Stimulated activated CD4-positive, alpha-beta T cell treated with anti-CD3 and anti-CD28 coated beads, Interleukin-1b, Interleukin-23, amount 100 ng/mL, for 24 hours (primary cell): ENCODE measurements around the gene CDK11A.

Experiments
- DNase-seq, 4 experiments: peaks; one replicate each; pipeline ENCODE4 v3.0.0-alpha.2; 2020; ENCODE audit warnings: low read depth in 4 of 4, low spot score in 1 of 4

The CDK11A gene

DNA sequence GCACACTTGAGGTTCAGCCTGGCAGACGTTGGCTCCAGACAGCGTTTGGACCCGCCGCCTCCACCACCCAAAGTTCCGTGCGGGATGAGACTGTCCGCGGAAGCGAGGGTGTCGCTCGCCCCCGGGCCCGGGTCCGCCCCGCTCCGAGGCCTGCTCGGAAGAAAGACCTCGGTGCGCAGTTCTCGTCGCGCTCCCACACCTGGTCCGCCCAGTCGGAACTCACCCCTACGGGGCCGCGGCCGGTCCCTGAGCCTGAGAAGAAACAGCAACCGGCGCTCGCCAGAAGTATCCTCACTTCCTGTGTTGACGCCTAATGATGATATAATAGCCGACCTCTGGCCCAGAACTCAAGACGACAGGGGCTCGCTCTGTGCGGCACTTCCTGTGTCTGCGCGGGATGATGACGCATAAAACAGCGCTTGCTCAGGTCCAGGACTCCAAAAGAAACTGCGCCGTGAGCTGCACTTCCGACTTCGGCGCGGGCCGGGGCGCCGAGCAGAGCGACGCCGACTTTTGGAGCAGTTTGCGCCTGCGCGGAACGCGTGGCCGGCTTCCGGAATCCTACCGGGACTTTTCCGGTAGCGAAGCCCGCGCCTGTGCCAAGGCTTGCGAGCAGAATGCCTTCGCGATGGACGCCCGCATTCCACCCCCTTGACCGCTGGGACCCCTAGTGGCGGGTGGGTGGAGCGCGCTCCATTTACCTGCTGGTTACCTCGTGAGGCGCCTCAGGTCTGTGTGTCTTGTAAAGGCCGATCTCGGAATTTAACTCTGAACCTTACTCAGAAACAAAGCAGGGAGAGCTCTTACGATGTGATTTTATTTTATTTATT lies at the start of gene CDK11A:
Gene CDK11A (minus strand): TSS at position 323 of the 830 bp plus-strand sequence. CDS start 1,539 bp downstream, outside the sequence.
- DNase-seq, result peak; percentile 69 to 99 (median 96)

DNA sequence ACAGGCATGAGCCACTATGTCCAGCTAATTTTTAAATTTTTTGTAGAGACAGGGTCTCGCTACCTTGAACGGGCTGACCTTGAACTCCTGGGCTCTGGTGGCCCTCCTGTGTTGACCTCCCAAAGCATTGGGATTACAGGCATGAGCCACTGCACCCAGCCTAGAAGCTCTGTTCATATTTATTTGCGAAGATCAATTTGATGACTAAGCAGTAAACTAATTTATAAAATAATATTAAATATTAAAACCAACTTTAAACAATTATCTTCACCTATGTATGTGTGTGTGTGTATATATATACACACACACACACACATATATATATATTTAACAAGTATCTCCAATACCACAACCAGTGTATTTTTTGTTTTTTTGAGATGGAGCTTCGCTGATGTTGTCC lies 49.7 kb upstream of the CDK11A start:
- DNase-seq, result no peak

DNA sequence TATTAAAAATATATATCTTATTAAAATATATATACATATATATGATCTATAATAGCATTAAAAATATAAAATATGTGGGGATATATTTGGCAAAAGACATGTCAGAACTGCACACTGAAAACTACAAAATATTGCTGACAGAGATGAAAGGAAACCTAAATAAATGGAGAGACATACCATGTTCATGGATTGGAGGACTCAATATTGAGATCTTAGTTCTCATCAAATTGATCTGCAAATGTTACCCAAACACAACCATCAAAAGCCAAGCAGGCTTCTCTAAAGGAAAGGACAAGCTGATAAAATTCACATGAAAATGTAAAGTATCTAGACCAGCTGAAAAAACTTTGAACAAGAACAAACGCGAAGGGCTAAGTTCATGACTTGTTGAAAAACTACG lies 46.9 kb upstream of the CDK11A start:
- DNase-seq, result no peak

DNA sequence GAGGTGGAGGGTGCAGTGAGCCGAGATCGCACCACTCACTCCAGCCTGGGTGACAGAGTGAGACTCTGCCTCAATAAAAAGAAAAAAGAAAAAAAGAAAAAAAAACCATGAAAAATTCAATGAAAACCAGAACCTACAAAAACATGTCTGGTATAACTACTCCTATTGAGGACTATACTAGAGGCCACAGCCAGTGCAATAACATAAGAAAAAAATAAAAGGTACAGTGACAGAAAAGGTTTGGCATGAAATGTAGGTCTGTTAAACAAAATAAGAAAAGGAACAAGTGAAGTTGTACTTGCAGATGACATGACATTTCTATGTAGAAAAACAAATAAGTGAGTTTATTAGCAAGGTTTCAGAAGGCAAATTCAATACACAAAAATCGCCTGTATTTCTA lies 45.9 kb upstream of the CDK11A start:
- no peak for DNase-seq

DNA sequence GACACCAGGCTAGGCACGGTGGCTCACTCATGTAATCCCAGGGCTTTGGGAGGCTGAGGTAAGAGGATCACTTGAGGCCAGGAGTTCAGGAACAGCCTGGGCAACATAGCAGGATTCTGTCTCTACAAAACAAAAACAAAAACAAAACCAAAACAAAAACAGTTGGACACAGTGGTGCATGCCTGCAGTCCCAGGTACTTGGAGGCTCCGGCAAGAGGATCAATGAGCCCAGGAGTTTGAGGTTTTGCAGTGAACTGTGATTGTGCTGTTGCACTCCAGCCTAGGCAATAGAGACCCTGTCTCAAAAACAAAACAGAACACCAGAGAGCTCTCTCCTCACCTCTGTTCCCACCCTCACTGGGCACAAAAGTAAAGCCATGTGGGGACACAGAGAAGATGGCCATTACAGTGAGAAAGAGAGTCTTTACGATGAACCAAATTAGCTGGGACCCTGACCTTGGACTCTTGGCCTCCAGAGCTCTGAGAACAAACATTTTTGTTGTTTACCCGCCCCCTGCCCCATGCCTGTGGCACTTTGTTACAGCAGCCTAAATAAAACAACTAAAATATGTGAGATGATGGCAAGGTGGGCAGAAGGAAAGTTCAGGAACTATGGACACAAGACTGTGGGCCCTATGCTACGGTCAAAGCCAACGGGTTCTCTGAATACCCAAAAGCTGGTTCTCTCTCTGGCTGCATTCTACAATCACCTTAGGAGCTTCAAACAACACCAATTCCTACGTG lies 44.3 kb upstream of the CDK11A start:
- DNase-seq, result no peak

DNA sequence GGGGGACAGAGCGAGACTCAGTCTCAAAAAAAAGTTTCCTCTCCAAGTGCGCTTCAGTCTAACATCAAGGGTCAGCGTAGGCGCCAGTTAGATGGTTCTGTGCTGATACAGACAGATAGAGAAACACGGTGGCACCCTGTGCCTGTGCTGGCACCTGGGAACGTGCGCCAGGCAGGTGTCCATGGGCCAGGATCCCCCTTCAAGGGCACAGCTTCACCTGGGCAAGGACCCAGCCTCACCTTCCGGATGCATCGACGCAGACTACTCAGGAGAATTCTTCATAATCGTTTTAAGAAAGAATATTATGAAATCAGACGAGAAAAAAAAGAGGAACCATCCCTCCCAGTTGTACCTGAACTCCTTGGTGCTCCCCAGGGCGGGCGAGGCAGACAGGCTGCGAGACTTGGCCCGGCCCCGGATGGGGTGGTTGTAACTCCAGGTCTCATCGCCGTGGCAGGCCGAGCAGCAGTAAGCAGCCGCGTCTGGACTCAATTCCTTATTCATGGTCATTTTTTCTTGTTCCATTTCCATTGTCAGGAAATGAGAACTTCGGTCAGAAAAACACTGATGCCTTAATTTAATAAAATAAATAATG lies 40.8 kb upstream of the CDK11A start:
- DNase-seq, result no peak

DNA sequence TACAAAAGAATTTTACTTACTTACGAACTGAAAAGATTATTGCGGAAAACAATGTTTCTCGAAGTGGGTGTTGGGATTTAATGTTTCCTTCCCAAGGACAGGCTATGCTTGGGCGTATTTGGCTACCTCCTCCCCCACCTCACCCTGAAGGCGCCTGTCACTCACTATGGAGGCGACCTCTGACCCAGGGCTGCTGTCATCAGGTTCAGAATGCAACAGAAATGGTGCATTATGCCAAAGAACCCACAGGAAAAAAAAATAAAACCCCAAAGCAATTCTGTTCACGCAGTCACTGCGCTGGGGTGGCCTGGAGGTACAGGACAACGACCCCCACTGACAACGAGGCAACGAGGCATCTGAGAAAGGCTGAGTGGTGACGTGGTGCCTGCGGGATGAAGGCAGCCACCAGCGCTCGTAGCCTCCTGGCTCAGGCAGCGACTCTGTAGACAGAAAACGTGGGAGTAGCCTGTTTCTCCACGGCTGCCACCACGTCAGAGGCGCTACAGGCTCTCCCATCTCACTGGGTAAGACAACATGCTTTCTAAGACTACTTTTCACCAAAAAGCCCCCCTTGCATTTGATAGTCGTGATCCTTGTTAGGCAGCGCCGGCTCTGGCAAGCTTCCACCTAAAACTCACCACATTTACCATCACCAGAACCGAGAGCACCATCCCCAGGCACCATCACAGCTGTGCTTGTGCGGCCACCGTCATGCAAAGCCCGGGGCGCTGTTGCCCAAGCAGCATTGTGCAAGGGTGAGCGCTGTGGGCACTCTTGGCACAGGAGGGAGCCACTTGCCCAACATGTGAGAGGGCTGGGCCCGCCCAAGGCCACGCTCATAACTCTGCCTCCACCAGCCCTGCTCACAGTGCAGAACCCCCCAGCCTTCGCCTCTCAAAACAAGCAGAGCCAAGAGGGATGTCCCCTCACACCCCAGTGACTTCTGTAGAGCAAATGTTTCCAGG lies 39.8 kb upstream of the CDK11A start:
- DNase-seq, result no peak

DNA sequence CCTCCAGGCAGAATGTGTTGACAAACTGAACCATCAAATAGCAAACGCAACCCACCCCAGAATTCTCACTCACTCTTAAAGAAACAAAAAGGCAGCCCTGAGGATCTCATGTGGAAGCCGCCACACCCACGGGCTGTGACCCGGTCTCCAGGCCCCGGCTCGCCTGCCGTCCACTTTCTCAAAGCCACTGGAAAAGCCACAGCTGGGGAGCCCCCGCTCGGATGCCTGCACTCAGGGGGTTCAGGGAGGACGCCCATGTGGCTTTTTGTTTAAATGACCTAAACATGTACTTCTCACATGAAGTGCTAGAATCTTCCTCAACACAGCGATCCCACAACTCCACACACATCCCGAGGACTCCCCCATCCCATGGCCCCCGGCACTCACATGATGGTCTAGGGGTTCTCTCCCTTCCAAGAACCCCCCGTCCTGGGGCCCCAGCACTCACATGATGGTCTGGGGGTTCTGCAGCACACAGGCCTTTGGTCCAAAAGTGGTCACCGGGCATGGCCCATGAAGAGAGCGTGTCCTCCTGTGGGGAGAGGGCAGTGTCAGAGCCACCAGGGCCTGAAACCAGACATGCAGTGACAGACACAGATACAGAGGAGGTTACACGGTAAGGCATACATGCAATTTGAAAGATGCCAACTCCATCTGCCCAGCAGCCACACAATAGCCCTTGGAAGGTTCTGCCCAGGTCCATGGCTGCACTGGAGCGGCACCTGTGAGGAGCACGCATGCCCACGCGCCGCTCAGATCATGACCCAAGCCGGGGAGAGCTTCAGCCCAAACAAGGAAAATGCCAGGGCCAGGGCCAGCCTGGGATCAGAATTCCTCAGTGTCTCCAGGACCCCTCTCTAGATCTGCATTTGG lies 37.6 kb upstream of the CDK11A start:
- DNase-seq, result no peak

DNA sequence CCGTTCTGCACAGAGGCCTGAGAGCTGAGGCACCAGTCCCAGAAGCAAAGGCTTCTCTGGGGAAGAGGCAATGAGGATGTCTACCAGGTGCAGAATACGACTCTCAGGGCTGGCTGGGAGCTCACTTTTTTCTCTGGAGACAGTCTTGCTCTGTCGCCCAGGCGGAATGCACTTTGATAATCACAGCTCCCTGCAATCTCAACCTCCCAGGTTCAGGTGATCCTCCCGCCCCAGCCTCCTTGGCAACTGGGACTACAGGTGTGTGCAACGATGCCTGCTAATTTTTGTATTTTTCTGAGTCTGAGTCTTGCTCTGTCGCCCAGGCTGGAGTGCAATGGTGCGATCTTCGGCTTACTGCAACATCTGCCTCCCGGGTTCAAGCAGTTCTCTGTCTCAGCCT lies 36.6 kb upstream of the CDK11A start:
- DNase-seq, result no peak

DNA sequence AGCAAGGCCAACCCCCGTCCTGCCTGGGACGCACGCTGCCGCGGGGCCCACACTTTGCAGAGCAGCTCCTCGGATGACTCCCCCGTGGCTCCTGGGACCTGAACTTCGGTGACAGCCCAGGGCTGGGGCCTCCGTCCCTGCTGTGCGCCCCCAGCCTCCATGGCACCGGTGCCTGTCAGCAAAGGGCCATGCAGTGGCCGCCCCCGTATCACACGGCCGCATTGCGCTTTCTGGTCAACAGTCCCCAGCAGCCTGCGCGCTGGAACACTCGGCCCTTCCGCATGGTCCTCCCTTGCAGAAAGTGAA lies 36.1 kb upstream of the CDK11A start:
- DNase-seq, result no peak

DNA sequence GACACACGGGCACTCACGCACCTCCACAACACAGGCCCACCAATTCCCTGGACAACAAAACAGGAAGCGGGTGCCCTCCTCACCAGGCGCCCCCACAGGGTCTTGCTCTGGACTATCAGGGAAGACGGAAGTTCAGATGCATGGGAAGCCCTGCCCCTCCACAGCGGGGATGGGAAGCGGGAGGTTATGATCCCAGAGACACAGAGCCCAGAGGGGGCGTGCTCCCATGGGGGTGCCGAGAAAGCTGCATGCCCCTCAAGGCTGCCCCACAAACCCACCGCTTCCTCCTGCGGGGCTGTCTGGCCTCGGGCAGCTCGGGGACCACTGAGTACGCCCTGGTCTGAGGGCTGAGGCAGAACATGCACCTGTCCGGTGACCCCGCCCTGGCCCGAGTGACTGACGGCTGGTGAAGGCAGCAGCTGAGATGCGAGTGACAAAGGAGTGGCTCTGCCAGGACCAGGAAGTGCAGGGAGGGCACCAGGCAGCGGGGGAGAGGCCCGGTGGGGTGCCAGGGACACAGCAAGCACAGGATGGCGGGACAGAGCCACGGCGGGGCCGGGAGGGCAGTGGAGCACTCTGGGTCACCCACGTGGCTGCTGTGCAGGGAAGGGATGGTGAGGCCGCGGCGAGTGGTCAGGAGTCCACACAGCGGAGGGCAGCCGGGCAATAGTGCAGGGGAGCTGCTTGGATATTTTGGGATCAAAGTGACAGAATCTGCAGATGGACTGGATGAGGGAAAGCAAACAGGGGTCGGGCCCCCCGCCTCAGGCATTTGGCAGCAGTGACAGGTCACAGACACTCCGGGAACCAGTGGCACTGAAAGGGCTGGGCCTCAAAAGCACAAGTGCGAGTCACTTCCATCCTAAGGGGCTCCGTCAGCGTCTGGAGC lies 35.5 kb upstream of the CDK11A start:
- DNase-seq, result no peak

DNA sequence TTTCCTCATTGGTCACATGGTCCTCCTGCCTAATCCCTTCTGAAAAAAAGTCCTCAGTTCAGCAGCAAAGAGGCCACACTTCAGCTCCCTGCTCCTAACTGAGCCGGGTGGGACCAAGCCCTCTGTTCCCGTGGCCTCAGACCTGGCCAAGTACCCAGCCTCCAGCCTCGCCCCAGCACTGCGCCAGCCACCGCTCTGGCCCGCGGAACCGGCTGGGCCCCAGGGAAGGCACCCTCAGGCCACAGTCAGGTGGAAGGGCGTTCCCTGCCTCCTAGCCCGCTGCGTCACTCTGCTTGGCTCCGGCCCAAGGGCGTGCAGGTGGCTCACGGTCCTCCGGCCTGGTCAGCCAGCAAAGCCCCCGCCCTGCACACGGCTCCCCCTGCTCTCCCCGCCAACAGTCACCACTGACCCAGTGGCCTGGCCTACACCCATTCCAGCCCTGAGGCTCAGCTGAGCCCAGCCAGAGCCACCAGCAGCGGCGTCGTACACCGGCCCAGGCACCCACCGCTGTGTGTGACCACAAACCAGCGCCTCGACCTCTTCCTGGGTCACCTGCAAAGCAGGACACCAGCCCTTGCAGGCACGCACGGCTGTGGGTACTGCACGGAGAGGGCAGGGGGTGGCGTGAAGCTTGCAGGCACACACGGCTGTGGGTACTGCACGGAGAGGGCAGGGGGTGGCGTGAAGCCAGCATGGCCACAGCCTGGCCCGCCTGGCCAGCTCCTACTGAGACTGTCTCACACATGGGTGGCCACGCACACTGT lies 34.7 kb upstream of the CDK11A start:
- no peak for DNase-seq

DNA sequence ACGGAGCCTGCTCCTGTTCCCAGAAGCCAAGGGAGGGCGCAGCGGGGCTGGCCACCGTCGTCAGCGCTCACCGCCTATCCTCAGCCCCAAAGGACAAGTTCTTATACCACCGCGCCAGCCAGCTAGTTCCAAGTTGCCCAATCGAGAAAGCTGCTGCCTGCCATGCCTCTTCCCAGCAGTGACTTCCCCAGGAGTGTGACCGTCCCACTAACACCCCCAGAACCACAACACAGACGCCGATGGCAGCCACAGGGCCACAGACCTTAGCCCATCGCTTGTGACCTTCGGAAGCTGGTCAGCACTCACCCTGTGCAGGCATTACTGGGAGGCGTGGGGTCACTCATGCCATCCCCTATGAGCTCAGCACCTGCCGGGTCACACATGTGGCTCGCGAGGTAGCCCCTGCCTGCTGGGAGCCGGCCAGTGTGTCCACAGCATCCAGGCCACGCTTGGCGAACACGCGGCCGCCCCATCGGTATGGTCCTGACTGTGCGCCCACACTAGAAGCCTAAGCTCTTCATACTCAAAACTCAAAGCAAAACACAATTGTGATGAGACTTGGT lies 34.0 kb upstream of the CDK11A start:
- no peak for DNase-seq

DNA sequence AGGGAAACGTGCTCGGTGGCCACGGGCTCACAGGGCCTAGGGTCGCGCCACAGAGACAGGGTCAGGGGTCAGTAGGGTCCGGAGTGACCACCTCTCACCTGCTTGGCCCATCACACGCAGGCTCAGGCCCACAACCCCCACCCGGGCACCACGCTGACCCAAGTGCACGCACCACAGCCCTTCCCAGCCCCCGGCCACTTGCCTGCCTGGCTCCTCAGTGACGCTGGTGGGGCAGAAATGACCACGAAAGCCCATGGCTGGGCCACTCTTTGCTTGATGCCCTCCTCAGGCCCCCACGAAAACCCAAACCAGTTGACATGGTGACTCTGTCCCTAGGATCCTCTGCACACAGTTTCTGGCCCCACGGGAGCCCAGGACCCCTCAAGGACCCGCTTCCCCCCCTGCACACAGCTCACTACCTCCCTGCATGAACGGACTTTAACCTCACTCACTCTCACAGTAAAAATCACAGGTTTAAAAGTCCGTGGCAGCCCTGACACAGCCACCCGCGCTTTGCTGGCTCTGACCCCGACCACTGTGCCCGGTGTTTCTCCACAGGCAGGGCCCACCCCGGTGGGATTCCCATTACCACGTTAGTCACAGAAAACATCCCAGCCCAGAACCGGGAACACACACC lies 33.4 kb upstream of the CDK11A start:
- no peak for DNase-seq

DNA sequence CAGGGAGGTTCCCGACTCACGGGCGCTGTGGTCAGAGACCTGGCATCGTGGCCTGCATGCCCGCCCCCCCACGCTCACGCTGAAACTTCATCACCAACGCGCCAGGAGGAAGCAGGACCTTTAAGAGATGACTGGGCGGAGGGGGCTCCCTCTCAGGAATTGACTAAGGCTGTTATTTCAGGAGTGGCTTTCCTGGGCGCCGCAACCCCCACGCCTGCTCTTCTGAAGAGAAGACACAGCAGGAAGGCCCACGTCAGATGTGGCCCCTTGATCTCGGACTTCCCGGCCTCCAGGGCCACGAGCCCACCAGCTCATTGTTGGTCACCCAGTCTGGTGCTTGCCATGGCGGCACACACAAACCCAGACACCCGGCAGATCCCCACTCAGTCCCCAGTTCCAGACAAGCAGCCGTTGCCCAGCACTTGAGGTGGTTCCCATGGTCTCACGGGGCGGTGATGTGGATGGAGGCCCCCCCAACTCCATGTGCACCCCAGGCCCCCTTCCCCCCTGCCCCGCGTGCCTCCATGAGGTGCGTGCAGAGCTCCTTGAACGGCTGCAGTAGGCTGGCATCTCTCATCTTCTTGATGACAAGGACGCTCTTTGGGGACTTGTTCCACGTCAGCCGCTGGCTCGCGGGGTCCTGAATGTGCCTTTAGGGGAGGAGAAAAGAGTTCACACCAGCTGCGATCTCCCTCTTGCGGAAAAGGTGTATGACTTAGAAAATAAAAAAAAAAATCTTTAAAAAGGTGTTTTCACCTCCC lies 32.7 kb upstream of the CDK11A start:
- DNase-seq, result no peak

DNA sequence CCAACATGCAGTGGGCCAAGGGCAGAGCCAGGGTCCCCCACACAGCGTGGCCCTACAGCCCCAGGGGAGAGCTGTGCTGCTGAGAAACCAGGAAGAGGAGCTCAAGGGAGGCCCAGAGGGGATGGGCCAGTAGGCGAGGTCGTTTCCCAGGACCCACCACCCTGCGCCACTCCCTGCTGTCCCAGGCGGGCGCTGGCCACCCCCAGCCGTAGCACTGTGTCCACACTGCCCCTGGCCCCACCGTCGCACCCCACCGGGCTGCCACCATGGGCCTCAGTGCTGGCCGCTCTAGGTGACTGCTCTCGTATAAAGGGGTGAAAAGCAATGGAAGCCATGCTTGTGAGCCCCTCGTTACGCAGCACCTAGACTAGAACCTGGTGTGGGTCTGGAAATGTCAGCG lies 31.7 kb upstream of the CDK11A start:
- DNase-seq, result no peak

DNA sequence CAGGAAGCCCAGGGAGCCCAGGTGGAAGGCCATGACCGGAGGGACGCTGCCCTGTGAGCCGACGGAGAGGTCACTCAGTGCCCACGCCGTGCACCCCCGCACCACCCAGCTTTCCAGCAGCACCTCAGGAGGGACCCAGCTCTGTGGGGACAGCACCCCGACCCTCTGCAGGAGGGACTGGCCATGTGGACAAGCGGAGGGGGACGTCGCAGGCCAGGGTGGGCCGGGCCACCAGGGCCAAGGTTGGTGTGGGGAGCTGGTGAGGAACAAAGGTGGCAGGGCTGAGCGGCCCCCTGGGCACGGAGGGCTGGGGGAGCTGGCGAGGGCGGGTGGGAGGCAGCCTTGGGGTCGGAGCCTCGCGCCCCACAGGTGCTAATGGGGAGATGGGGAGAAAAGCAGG lies 31.3 kb upstream of the CDK11A start:
- no peak for DNase-seq
